ENCODE data around the gene DNAI7.

GRCh38 chr12:25241167-25242020, 46.4 kb upstream of the DNAI7 start:
- TF ChIP-seq CTCF (IDR thresholded peaks at IDR 0.05) (peak in 2 of 3 experiments; percentile 38 to 64), POLR2A (IDR thresholded peaks at IDR 0.05) (no peak)

Measured in testis (tissue), 2 donors.